HG03442 (cell line): ENCODE data around the gene USP24.

Experiments used
- ATAC-seq: cut with Tn5 transposase; IDR thresholded peaks from one replicate; pipeline ENCODE4 v1.9.1; 2021; ENCODE audit warnings: mild to moderate bottlenecking, moderate library complexity; ENCODE audit not compliant: unreplicated experiment

The USP24 gene

GRCh38 chr1:55057270-55057955 is 157.8 kb downstream of the USP24 start:
- no peak for ATAC-seq

- ATAC-seq = no peak
These were observed 158.6 kb downstream of the USP24 start for GRCh38 chr1:55056632-55056992.

GRCh38 chr1:55055951-55056631 is 159.1 kb downstream of the USP24 start:
- no peak for ATAC-seq

- no peak for ATAC-seq
These were observed 159.9 kb downstream of the USP24 start for GRCh38 chr1:55055084-55055882.

- ATAC-seq = no peak
These were observed 160.8 kb downstream of the USP24 start for GRCh38 chr1:55054396-55054795.

DNA sequence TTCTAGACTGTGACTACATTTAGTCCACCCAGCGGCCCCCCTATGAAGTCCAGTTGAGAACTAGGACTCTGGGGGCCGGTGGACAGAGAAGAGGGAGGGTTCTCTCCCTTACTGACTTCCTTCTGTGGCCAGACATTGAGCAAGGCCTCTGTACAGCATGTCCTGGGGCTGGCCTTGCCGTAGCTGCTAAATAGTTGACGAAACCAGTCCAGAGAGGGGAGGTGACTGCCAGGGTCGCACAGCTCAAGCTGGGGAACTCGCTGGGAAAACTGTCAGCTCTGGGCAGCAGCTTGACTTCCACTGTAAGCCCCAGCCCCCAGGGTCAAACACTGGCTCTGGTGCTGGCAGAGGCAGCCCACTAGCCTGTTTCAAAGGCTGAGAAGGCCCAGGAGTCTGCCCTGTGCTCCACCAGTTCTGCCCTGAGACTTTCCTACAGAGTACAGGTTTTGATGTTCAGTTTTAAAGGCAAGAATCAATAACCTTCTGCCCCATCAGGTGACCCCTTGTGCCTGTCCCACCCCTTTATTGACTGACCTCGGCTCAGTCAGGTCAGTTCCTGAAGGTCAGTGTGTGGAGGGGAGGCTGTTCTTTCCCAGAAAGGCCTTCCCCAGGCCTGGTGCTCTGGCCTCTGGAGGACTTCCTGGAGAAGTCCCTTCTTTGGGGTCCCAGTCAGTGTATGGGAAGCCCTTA is 161.8 kb downstream of the USP24 start:
- ATAC-seq = no peak

- no peak for ATAC-seq
These were observed 162.7 kb downstream of the USP24 start for GRCh38 chr1:55052221-55053142.

- ATAC-seq = no peak
These were observed 163.5 kb downstream of the USP24 start for GRCh38 chr1:55051621-55052020.

- ATAC-seq = no peak
These were observed 164.0 kb downstream of the USP24 start for GRCh38 chr1:55051169-55051568.

GRCh38 chr1:55050283-55050682 is 164.9 kb downstream of the USP24 start:
- no peak for ATAC-seq

GRCh38 chr1:55049914-55050278 is 165.3 kb downstream of the USP24 start:
- ATAC-seq = no peak

GRCh38 chr1:55049271-55049913 is 165.8 kb downstream of the USP24 start:
- ATAC-seq = no peak

DNA sequence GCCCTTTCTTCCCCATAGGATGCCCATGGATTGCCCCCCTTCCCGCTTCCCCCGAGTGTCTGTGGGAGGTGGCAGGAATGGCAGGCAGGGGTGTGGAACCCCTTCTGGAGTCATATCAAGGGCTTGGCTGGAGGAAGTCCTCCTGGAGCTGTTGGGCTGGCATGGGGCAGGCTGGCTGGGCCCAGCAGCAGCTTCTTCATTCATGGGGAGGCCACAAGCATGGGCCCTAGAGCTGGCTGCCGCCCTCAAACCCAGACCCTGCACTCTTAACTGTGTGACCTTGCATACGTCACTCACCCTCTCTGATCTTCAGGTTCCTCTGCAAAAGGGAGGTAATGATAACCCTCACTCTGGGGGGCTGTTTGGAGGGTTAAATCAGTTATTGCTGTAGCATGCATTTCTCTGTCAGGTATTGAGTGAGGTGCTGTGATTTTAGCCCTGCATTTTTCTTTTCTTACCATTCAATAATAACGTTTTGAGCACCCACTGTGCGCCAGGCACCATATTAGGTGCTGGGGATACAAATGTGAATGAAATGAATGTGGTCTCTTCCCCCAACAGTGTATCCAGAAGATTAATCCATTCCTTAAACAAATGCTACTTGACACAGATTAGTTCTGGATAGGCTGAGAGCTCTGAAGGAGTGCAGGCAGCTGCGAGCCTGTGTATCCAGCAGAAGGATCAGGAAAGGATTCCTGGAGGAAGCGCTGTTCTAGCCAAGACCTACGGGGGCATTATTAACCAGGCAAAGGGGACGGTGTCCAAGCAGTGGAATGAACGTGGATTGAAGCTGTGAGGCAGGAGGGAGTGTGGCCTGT is 166.5 kb downstream of the USP24 start:
- no peak for ATAC-seq

DNA sequence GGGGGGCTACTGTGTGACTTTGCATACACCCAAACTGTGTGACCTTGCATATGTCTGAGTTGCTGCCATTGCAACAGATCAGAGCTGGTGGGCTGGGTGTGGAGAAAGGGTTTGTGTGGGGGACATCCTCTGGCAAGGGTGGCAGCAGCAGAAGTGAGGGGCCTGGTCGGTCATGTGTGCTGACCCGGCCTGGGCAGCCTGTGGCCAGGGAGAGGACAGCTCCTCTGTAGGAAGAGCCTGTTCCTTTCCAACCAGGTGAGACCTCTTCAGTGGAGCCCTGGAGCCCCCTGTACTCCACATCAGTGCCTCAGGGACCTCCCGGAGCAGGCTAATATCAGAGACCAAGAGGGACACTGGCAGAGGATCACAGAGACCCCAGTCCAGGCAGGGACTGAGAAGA is 167.6 kb downstream of the USP24 start:
- no peak for ATAC-seq

- no peak for ATAC-seq
These were observed 168.3 kb downstream of the USP24 start for GRCh38 chr1:55046871-55047270.

- ATAC-seq = no peak
These were observed 169.7 kb downstream of the USP24 start for GRCh38 chr1:55045430-55045829.

DNA sequence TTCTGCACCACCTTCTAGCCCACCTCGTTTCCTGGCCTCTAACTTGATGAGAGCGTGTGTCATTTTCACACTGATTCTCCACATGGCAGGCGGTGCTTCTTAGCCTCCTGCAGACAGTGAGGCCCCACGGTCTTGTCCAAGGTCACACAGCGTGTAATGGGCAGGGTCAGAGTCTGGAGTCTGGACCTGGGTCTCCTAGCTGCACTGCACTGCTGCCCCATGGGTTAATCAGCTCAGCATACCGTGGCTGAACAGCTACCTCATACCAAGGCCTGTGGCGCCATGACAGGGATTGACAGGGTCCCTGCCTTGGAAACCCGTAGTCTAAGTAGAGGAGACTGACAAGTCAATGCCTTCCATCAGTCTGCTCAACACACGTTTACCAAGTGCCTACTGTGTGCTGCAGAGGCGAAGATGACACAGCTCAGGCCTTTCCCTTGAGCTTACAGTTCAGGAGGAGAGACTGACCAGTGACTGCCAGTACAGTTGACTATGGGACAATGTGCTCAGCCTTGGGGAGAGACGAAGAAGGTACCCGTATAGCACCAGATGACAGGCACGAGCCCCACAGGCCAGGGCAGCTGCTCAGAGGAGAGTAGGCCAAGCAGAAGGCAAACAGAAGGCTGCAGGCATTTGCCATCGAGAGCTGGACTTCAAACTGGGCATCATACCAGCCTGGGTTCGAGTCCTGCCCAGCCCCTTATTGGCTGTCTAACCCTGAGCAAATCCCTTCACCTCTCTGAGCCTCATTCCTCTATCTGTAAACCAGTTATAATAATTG is 170.4 kb downstream of the USP24 start:
- ATAC-seq = no peak

GRCh38 chr1:55043726-55044125 is 171.4 kb downstream of the USP24 start:
- no peak for ATAC-seq
